Stimulated activated CD4-positive, alpha-beta T cell treated with anti-CD3 and anti-CD28 coated beads, Interleukin-1b, Interleukin-23, amount 100 ng/mL, for 4 hours (primary cell): ENCODE measurements around the gene UTS2R.
"Not testable (repeated sequence)": the region's sequence is repeated elsewhere in the genome, so short reads cannot be mapped to it uniquely, and the experiment has no call there.

Experiments
- DNase-seq, 2 donors: peaks; one replicate each; pipeline ENCODE4 v3.0.0-alpha.2; 2020; ENCODE audit warnings: low read depth in 2 of 2

The UTS2R gene

GRCh38 chr17:82375359-82376041 lies 3.9 kb downstream of the UTS2R start:
- DNase-seq: no peak

DNA sequence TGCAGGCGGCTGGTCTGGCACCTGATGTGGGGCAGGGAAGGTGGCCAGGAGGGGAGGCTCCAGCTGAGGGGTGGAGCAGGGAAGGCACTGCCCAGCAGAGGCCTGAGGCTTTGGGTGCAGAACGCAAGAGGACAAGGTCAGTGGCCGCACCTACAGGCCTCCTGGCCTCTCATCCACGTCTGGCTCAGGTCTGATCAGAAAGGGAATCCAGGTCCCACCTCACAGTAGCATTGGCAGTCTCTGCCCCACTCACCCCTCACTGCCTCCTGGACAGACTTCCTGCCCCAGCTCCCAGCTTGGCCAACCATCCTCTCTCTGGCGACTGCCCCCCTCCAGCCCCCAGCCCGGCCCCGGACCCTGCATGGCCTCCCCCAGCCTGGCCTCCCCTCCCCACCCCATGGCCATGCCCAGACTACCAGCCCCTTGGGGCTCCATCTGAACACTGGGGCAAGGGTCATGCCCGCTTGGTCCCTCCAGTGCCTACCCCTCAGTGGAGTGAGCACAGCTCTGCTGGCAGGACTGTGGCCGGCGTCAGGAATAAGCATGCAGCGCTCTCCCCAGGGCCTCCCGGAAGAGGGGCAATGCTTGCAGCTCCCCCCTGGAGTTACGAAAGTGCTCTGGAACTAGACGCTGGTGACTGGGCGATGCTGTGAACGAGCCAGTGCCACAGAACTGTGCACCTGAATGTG lies 4.6 kb downstream of the UTS2R start:
- no peak for DNase-seq

DNA sequence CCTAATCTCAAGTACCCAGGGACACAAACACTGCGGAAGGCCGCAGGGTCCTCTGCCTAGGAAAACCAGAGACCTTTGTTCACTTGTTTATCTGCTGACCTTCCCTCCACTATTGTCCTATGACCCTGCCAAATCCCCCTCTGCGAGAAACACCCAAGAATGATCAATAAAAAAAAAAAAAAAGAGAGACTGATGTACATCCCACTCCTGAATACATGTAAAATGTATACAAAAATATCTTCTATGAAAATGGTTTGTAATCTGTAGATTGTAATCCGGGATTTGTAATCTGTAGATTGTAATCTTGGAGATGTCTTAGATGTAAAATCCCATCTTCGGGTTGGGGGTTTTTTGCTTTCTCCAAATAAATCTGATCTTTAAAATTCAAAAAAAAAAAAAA lies 5.7 kb downstream of the UTS2R start:
- not testable (repeated sequence) for DNase-seq

GRCh38 chr17:82377924-82378740 lies 6.6 kb downstream of the UTS2R start:
- DNase-seq: no peak

DNA sequence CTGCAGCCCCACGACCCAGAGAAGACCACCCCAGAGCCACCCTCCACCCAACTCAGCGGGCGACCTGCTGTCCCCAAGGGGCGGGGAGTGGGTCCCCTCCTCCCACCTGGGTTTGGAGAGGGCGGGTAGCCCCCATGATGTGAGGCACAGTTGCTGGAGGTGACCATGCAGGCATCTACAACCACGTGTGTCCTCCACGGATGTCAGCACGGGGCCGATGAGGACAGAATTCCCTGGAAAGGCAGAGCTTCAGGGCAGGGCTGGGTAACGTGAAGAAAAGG lies 7.1 kb downstream of the UTS2R start:
- no peak for DNase-seq

DNA sequence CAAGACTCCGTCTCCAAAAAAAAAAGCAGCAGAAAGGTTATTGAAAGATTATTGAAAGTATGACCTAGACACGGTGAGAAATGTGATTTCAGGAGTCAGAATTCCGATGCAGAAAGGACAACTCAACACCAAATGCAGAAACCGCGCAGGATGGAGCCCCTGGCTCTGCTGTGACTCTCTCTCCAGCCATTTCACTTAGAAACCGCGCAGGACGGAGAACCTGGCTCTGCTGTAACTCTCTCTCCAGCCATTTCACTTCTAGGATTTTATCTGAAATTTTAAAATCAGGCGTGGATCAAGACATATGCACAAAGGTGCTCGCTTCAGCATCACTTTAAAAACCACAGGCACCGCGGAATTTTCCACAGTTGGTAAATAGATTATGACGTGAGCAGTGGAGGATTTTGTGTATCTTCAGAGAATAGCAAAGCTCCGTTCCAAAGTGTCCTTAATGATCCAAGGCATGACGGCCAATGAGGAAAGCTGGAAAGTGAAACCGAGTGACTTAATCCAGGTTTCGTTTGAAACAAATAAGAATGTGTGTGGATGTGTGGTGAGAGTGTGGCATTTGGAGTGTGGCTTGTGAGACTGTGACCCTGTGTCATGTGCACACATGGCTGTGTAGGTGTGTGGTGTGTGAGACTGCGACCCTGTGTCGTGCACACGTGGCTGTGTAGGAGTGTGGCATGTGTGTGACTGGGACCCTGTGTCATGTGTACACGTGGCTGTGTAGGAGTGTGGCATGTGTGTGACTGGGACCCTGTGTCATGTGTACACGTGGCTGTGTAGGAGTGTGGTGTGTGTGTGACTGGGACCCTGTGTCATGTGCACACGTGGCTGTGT lies 9.5 kb downstream of the UTS2R start:
- DNase-seq: no peak

GRCh38 chr17:82381703-82382009 lies 10.1 kb downstream of the UTS2R start:
- DNase-seq: not testable (repeated sequence)

DNA sequence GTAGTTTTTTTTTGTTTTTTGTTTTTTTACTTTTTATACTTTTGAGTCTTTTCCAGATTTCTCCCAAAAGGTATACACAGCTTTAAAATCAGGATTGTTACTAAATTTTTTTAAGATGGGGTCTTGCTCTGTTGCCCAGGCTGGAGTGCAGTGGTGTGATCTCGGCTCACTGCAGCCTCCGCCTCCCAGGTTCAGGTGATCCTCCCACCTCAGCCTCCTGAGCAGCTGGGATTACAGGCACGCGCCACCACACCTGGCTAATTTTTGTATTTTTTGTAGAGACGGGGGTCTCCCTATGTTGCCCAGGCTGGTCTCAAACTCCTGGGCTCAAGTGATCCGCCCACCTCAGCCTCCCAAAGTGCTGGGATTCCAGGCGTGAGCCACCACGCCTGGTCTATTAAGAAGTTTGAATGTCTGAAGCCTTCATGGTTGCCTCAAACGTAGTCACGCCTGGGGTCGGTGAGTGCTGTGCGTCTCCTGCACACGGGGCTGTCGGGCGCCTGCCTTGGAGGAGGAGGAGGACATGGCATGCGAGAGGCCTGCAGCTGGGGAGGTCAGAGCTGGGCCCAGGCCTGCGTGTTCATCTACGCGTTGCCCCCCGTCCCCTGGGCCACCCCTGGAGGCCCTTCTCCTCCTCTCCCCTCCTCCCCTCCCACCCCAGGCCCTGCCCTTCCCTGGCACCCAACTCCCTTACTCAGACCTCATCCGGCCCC lies 10.8 kb downstream of the UTS2R start:
- DNase-seq: not testable (repeated sequence)

GRCh38 chr17:82382933-82383255 lies 11.3 kb downstream of the UTS2R start:
- DNase-seq: no peak

GRCh38 chr17:82383411-82383810 lies 11.8 kb downstream of the UTS2R start:
- DNase-seq: no peak

GRCh38 chr17:82384051-82384729 lies 12.6 kb downstream of the UTS2R start:
- DNase-seq: no peak

DNA sequence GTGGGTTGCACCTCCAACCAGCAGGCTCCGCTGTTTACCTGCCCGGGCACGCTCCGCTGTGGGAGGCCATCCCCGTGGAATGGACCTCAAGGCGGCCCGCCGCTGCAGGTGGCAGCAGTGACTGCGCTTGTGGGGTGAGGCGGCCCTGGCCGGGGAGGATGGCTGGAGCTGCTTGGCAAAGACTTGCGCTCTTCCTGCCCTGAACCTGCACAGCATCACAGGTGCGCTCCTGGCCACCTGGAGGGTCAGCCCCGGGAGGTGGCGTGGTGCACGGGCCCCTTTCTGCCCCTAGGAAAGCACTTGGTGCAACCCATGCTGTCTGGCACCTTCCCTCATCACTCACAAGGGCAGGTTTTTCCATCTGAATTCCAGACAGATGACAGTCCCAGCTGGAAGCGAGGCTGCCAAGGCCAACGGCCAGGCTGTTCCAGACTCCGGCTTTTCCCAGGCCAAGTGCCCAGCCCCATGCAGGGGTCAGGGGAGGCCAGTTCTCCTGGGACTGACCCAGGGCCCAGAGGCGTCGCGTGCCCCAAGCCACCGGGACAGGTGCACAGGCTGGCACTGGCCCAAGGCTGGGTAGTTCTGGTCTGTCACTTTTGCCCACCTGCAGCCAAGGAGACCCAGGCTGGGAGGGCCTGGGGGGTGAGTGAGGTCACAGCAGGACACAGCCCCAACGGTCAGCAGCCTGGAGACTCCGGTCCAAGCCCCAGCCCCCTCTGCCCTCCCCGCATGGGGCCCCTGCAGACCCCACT lies 13.3 kb downstream of the UTS2R start:
- DNase-seq: no peak

GRCh38 chr17:82385559-82386254 lies 14.1 kb downstream of the UTS2R start:
- no peak for DNase-seq

- no peak for DNase-seq
Observed at GRCh38 chr17:82386255-82386831, 14.8 kb downstream of the UTS2R start.

DNA sequence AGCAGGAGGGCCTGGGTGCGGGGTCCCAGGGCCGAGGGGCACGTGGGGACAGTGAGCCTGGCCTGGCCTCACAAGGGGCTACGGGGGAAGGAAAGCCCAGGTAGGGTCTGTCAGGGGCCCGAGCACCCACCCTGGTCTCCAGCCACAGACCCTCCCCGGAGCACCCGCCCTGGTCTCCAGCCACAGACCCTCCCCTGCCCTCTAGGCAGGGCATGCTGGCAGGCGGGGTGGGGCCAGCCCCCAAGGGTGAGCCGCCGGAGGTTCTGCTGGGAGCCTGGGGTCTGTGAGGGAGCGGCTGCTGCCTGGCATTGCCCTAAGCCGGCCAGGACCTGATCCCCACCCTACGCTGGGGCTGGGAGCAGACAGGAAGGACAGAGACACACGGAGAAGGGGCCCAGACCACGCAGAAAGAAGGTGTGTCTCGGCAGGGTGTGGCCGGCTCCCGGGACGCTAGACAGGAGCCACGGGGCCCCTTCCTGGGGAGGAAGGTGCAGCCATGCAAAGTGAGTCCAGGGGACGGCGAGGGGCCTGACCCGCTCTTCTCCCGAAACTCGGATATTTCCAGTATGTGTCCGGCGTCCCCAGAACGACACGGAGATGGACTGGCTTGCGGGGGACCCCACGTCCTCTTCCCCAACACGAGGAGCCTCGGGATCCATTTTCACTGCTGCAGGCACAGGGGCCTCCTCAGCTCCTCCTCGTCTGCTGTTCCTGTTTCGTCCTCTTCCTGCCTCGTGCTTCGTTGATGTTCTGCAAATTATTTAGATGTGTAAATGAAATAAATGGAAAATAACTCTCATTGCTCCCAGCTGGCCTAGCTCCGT lies 15.5 kb downstream of the UTS2R start:
- no peak for DNase-seq

DNA sequence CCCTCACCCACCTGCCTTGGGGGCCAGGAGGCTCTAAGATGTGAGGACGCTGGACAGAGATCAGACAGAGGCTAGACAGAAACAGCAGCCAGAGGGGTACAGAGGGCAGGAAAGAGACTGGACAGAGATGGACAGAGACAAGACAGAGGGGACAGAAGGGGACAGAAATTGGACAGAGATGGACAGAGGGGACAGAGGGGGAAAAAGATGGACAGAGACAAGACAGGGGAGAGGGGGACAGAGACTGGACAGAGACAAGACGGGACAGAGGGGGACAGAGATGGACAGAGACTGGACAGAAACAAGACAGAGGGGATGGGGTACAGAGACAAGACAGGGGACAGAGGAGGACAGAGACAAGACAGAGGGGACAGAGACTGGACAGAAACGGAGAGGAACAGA lies 16.1 kb downstream of the UTS2R start:
- DNase-seq: no peak

DNA sequence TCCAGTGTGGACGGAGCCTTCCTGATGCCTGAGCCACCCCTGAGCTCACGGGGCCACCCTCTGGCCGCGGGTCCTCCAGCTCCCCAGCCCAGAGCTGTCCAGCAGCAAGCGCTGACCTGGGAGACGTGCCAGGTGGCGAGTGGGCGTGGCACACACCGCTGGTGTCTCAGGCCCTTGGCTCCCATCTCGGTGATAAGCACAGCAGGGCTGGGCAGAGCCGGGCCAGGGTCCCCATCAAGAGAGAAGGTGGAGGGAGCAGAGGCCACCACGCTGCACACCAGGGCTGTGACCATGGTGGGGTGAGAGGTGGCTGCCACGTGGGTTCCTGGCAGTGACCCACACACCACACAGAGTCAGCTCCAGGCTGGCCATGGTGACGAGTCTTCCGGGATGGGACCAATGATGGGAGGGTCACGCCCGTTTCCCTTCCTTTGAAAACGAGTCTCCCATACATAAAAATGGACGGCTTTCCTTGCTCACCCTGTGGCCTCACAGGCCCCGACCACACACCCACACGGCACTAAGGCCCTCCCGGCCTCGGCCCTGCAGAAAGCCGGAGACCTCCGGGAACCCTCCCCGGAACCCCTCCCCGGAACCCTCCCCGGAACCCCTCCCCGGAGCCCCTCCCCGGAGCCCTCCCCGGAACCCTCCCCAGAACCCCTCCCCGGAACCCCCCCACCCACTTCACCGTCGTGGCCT lies 16.8 kb downstream of the UTS2R start:
- no peak for DNase-seq

GRCh38 chr17:82388922-82389283 lies 17.3 kb downstream of the UTS2R start:
- DNase-seq: no peak
